ENCODE measurements around the gene TBCB.

The TBCB gene

DNA sequence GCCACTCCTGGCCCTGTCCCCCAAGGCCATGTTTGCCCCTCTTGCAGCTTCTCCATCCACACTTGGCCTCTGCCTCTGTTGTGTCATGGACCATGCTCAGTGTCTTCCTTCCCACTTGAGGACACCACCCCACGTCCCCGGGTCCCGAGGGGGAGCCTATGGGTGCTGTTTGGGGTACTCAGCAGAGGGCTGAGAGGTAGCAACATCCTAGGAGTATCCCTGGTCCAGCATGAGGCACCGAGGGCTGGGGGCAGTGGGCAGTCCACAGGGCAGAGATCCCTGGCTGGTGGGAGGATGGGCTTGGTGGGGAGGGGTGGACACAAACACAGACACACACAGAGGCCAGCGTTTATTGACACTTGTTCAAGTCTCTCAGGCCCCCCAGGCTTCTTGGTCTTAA, 35.3 kb downstream of the TBCB start:
- no peak overlapping the region for H3K4me3 ChIP-seq (ENCODE audit: low read length)
- no peaks in the 10 kb centered on the region for H3K9me2 ChIP-seq (replicated peaks; ENCODE audit: control insufficient read depth, low read length)
- no peak overlapping the region for H3K4me2 ChIP-seq (ENCODE audit: low read length)
- no peaks in the 10 kb centered on the region for H4K20me1 ChIP-seq (ENCODE audit: control insufficient read depth, insufficient read depth, low read depth, low read length)
- TF ChIP-seq, protein P1, sequence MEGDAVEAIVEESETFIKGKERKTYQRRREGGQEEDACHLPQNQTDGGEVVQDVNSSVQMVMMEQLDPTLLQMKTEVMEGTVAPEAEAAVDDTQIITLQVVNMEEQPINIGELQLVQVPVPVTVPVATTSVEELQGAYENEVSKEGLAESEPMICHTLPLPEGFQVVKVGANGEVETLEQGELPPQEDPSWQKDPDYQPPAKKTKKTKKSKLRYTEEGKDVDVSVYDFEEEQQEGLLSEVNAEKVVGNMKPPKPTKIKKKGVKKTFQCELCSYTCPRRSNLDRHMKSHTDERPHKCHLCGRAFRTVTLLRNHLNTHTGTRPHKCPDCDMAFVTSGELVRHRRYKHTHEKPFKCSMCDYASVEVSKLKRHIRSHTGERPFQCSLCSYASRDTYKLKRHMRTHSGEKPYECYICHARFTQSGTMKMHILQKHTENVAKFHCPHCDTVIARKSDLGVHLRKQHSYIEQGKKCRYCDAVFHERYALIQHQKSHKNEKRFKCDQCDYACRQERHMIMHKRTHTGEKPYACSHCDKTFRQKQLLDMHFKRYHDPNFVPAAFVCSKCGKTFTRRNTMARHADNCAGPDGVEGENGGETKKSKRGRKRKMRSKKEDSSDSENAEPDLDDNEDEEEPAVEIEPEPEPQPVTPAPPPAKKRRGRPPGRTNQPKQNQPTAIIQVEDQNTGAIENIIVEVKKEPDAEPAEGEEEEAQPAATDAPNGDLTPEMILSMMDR (IDR thresholded peaks at IDR 0.05; ENCODE audit: low read depth, low read length, poor library complexity, severe bottlenecking) = no peak
- TF ChIP-seq EZH2phosphoT487 (IDR thresholded peaks at IDR 0.05; ENCODE audit: borderline replicate concordance, low read length) = no peak
- no peaks in the 10 kb centered on the region for H3K4me1 ChIP-seq (ENCODE audit: control insufficient read depth, low read length)
- peaks cover 28% of the 10 kb centered on the region for H3K36me3 ChIP-seq (ENCODE audit: control insufficient read depth, low read length)
- H3K27ac ChIP-seq (ENCODE audit: low read depth, low read length) = no peak overlapping the region
- no peaks in the 10 kb centered on the region for H3K79me2 ChIP-seq (ENCODE audit: control insufficient read depth, low read length)
- H3K9me3 ChIP-seq (ENCODE audit: control insufficient read depth, insufficient read depth, low read length) = no peaks in the 10 kb centered on the region
- H3K27me3 ChIP-seq (ENCODE audit: control insufficient read depth, low read length) = no peaks in the 10 kb centered on the region
- H3F3A ChIP-seq (ENCODE audit: control insufficient read depth, insufficient read depth) = no peaks in the 10 kb centered on the region

GRCh38 chr19:36151144-36152018, 36.1 kb downstream of the TBCB start:
- H3K36me3 ChIP-seq (ENCODE audit: control insufficient read depth, low read length) = peaks cover 20% of the 10 kb centered on the region
- no peaks in the 10 kb centered on the region for H3K9me2 ChIP-seq (replicated peaks; ENCODE audit: control insufficient read depth, low read length)
- no peaks in the 10 kb centered on the region for H4K20me1 ChIP-seq (ENCODE audit: control insufficient read depth, insufficient read depth, low read depth, low read length)
- H3K27me3 ChIP-seq (ENCODE audit: control insufficient read depth, low read length) = no peaks in the 10 kb centered on the region
- H3K4me2 ChIP-seq (ENCODE audit: low read length) = no peak overlapping the region
- H3F3A ChIP-seq (ENCODE audit: control insufficient read depth, insufficient read depth) = no peaks in the 10 kb centered on the region
- no peaks in the 10 kb centered on the region for H3K79me2 ChIP-seq (ENCODE audit: control insufficient read depth, low read length)
- no peaks in the 10 kb centered on the region for H3K4me1 ChIP-seq (ENCODE audit: control insufficient read depth, low read length)
- H3K9me3 ChIP-seq (ENCODE audit: control insufficient read depth, insufficient read depth, low read length) = no peaks in the 10 kb centered on the region
- TF ChIP-seq, protein P1 (IDR thresholded peaks at IDR 0.05; ENCODE audit: low read depth, low read length, poor library complexity, severe bottlenecking) = no peak
- TF ChIP-seq EZH2phosphoT487 (IDR thresholded peaks at IDR 0.05; ENCODE audit: borderline replicate concordance, low read length) = no peak
- H3K27ac ChIP-seq (ENCODE audit: low read depth, low read length) = no peak overlapping the region
- H3K4me3 ChIP-seq (ENCODE audit: low read length) = no peak overlapping the region

DNA sequence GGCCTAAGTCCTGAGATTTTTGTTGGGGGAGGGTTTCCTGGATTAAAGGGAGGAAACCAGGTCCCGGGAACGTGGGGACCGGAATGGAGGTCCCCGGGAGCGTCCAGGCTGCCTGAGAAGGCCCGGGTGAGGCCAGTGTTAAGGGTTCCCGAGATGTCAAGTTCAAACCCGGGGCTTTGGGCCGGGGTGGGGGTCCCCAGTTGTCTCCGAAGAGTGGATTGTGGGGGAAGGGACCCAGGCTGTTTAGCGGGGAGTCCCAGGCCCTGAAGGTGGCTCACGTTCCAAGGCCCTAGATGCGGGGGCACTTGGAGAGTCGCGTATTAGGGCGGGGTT, 36.7 kb downstream of the TBCB start:
- no peaks in the 10 kb centered on the region for H3K9me2 ChIP-seq (replicated peaks; ENCODE audit: control insufficient read depth, low read length)
- H3K4me2 ChIP-seq (ENCODE audit: low read length) = no peak overlapping the region
- H3K4me3 ChIP-seq (ENCODE audit: low read length) = no peak overlapping the region
- no peaks in the 10 kb centered on the region for H3F3A ChIP-seq (ENCODE audit: control insufficient read depth, insufficient read depth)
- H4K20me1 ChIP-seq (ENCODE audit: control insufficient read depth, insufficient read depth, low read depth, low read length) = no peaks in the 10 kb centered on the region
- TF ChIP-seq EZH2phosphoT487 (IDR thresholded peaks at IDR 0.05; ENCODE audit: borderline replicate concordance, low read length) = no peak
- TF ChIP-seq, protein P1 (IDR thresholded peaks at IDR 0.05; ENCODE audit: low read depth, low read length, poor library complexity, severe bottlenecking) = no peak
- no peaks in the 10 kb centered on the region for H3K9me3 ChIP-seq (ENCODE audit: control insufficient read depth, insufficient read depth, low read length)
- no peaks in the 10 kb centered on the region for H3K4me1 ChIP-seq (ENCODE audit: control insufficient read depth, low read length)
- no peak overlapping the region for H3K27ac ChIP-seq (ENCODE audit: low read depth, low read length)
- H3K79me2 ChIP-seq (ENCODE audit: control insufficient read depth, low read length) = no peaks in the 10 kb centered on the region
- H3K27me3 ChIP-seq (ENCODE audit: control insufficient read depth, low read length) = no peaks in the 10 kb centered on the region
- peaks cover 19% of the 10 kb centered on the region for H3K36me3 ChIP-seq (ENCODE audit: control insufficient read depth, low read length)

Data from DOHH2 (cell line).